A673 (cell line): ENCODE data around the gene PRKAR1A.

Experiments used
- EZH2 ChIP-seq: fragments of 200-600 bp; sonication (generic); IDR thresholded peaks from 2 replicates; pipeline ENCODE4 v1.6.1; 2017; ENCODE audit warnings: borderline replicate concordance, low read depth, mild to moderate bottlenecking, mixed read lengths, antibody characterized with exemption, low read length; ENCODE audit not compliant: poor library complexity, severe bottlenecking
- TF ChIP-seq, protein P1 (sequence below): fragments of 300-800, 200-600 bp; sonication (generic); conservative IDR thresholded peaks from 2 replicates; pipeline ENCODE4 v1.5.1; 2017; ENCODE audit warnings: low read depth, mild to moderate bottlenecking, antibody characterized with exemption, low read length, moderate library complexity, mixed read lengths

DNA sequence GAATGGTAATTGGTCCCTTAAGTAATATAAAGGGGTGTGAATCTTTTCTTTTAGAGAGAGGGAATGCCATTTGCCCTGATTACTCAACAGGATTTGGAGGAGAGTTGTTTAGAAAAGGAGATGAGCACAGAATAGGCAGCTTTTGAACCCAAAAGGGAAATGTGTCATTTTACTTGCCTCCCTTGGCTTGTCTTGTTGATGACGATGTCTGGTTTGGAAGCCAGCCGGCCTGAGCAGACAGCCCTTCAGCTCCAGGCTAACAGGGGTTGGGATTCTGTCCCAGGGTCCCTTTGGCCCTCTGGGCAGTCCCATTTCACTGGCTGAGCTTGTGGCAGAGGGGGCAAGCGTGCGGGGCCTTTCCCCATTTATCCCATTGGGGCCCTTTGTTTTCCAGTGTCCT lies 22.3 kb upstream of the PRKAR1A start:
- TF ChIP-seq, protein P1, sequence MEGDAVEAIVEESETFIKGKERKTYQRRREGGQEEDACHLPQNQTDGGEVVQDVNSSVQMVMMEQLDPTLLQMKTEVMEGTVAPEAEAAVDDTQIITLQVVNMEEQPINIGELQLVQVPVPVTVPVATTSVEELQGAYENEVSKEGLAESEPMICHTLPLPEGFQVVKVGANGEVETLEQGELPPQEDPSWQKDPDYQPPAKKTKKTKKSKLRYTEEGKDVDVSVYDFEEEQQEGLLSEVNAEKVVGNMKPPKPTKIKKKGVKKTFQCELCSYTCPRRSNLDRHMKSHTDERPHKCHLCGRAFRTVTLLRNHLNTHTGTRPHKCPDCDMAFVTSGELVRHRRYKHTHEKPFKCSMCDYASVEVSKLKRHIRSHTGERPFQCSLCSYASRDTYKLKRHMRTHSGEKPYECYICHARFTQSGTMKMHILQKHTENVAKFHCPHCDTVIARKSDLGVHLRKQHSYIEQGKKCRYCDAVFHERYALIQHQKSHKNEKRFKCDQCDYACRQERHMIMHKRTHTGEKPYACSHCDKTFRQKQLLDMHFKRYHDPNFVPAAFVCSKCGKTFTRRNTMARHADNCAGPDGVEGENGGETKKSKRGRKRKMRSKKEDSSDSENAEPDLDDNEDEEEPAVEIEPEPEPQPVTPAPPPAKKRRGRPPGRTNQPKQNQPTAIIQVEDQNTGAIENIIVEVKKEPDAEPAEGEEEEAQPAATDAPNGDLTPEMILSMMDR, result no peak
- TF ChIP-seq EZH2, result no peak
